Fibroblast of skin of left biceps (primary cell): ENCODE measurements around the gene FAM3C.

ENCODE experiments used
- DNase-seq, 2 experiments: peaks; one replicate each; pipeline ENCODE4 v3.0.0-alpha.2; 2013; ENCODE audit warnings: low read depth in 2 of 2

The FAM3C gene

GRCh38 chr7:121410829-121411596 is 14.9 kb upstream of the FAM3C start:
- no peak for DNase-seq

- no peak for DNase-seq
Observed at GRCh38 chr7:121406944-121407343, 10.8 kb upstream of the FAM3C start.

- DNase-seq: no peak
Observed at GRCh38 chr7:121406461-121406860, 10.4 kb upstream of the FAM3C start.

- DNase-seq: no peak
Observed at GRCh38 chr7:121404348-121404747, 8.2 kb upstream of the FAM3C start.

GRCh38 chr7:121402701-121403100 is 6.6 kb upstream of the FAM3C start:
- no peak for DNase-seq

GRCh38 chr7:121401896-121402295 is 5.8 kb upstream of the FAM3C start:
- no peak for DNase-seq

GRCh38 chr7:121398246-121398645 is 2.1 kb upstream of the FAM3C start:
- no peak for DNase-seq

- no peak for DNase-seq
Observed at GRCh38 chr7:121397822-121398221, 1.7 kb upstream of the FAM3C start.

GRCh38 chr7:121397361-121397760 is 1.3 kb upstream of the FAM3C start:
- no peak for DNase-seq

GRCh38 chr7:121395494-121395960 is 581 bp downstream of the FAM3C start:
- no peak for DNase-seq

- DNase-seq: no peak
Observed at GRCh38 chr7:121394709-121395140, 1.4 kb downstream of the FAM3C start.

GRCh38 chr7:121393005-121393366 is 3.1 kb downstream of the FAM3C start:
- no peak for DNase-seq

- no peak for DNase-seq
Observed at GRCh38 chr7:121392277-121393004, 3.7 kb downstream of the FAM3C start.

GRCh38 chr7:121391686-121392085 is 4.4 kb downstream of the FAM3C start:
- no peak for DNase-seq

GRCh38 chr7:121390617-121391016 is 5.5 kb downstream of the FAM3C start:
- DNase-seq: no peak

- no peak for DNase-seq
Observed at GRCh38 chr7:121390109-121390508, 6.0 kb downstream of the FAM3C start.

- no peak for DNase-seq
Observed at GRCh38 chr7:121388950-121389349, 7.2 kb downstream of the FAM3C start.

GRCh38 chr7:121385800-121386179 is 10.3 kb downstream of the FAM3C start:
- no peak for DNase-seq

GRCh38 chr7:121385056-121385799 is 10.9 kb downstream of the FAM3C start:
- no peak for DNase-seq

- no peak for DNase-seq
Observed at GRCh38 chr7:121384265-121384664, 11.8 kb downstream of the FAM3C start.

- DNase-seq: no peak
Observed at GRCh38 chr7:121383235-121383910, 12.7 kb downstream of the FAM3C start.

- DNase-seq: no peak
Observed at GRCh38 chr7:121382473-121382872, 13.6 kb downstream of the FAM3C start.
